ENCODE results near the gene SSBP4. TPM values are rescaled to one million over a fixed set of nuclear protein-coding genes. Genes with fewer than 3 reads are reported as not detected.

Gene SSBP4
- total and polyA plus RNA-seq, 2 experiments from 2014 or later = 151 to 180 TPM

GRCh38 chr19:18476507-18477041 lies 57.4 kb downstream of the SSBP4 start:
- H3K36me3 ChIP-seq = no peaks in the 10 kb centered on the region
- DNase-seq (ENCODE audit: low read depth in 1 of 2, low spot score in 1 of 2) = no peak
- H3K4me3 ChIP-seq = no peak overlapping the region
- no peak overlapping the region for H3K27ac ChIP-seq
- no peaks in the 10 kb centered on the region for H3K9me3 ChIP-seq (ENCODE audit: low read depth)
- TF ChIP-seq, protein P1, sequence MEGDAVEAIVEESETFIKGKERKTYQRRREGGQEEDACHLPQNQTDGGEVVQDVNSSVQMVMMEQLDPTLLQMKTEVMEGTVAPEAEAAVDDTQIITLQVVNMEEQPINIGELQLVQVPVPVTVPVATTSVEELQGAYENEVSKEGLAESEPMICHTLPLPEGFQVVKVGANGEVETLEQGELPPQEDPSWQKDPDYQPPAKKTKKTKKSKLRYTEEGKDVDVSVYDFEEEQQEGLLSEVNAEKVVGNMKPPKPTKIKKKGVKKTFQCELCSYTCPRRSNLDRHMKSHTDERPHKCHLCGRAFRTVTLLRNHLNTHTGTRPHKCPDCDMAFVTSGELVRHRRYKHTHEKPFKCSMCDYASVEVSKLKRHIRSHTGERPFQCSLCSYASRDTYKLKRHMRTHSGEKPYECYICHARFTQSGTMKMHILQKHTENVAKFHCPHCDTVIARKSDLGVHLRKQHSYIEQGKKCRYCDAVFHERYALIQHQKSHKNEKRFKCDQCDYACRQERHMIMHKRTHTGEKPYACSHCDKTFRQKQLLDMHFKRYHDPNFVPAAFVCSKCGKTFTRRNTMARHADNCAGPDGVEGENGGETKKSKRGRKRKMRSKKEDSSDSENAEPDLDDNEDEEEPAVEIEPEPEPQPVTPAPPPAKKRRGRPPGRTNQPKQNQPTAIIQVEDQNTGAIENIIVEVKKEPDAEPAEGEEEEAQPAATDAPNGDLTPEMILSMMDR (IDR thresholded peaks at IDR 0.05; ENCODE audit: low read depth, low read length) = no peak
- peaks cover 7% of the 10 kb centered on the region for H3K4me1 ChIP-seq (ENCODE audit: low read depth)
- H3K27me3 ChIP-seq = no peaks in the 10 kb centered on the region

DNA sequence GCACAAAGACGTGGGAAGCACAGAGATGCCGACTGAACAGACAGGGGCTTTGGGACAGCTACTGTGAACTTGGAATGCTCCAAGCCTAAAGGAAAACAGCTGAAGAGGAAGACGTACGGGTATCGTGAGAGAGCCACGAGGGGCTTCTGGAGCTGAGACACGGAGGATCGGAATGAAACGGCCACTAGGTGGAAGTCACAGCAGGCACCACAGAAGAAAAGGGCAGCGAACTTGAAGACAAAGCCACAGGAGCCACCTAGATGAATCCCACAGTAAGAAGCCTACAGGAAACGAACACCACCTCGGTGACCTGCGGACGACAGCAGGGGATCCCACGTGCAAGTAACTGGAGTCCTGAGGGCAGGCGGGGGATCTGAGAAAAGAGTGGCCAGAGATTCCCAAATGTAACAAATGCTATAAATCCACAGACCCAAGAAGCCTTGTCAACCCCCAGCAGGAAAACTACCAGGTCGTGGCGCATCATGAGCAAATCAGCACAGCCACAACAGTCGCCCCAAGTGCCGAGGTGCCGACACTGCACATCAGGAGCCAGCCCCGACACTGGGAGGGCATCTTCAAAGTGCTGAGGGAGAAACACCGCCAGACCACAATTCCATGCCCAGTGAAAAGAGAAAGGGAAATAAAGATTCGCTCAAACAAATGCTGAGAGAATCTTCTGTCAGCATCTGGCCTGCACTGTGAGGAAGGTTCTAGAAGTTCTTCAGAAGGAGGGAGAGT lies 58.0 kb downstream of the SSBP4 start:
- H3K9me3 ChIP-seq (ENCODE audit: low read depth) = no peaks in the 10 kb centered on the region
- H3K27me3 ChIP-seq = no peaks in the 10 kb centered on the region
- H3K36me3 ChIP-seq = no peaks in the 10 kb centered on the region
- TF ChIP-seq, protein P1 (IDR thresholded peaks at IDR 0.05; ENCODE audit: low read depth, low read length) = no peak
- no peak overlapping the region for H3K4me3 ChIP-seq
- H3K4me1 ChIP-seq (ENCODE audit: low read depth) = peaks cover 7% of the 10 kb centered on the region
- H3K27ac ChIP-seq = no peak overlapping the region
- no peak for DNase-seq (ENCODE audit: low read depth in 1 of 2, low spot score in 1 of 2)

GRCh38 chr19:18477974-18478373 lies 58.8 kb downstream of the SSBP4 start:
- Histone ChIP-seq H3K9me3 (ENCODE audit: low read depth) (no peaks in the 10 kb centered on the region), H3K27me3 (no peaks in the 10 kb centered on the region), H3K36me3 (no peaks in the 10 kb centered on the region), H3K4me1 (ENCODE audit: low read depth) (peaks cover 7% of the 10 kb centered on the region), H3K4me3 (no peak overlapping the region), H3K27ac (no peak overlapping the region)
- TF ChIP-seq, protein P1 (IDR thresholded peaks at IDR 0.05; ENCODE audit: low read depth, low read length) = no peak
- DNase-seq (ENCODE audit: low read depth in 1 of 2, low spot score in 1 of 2) = no peak

DNA sequence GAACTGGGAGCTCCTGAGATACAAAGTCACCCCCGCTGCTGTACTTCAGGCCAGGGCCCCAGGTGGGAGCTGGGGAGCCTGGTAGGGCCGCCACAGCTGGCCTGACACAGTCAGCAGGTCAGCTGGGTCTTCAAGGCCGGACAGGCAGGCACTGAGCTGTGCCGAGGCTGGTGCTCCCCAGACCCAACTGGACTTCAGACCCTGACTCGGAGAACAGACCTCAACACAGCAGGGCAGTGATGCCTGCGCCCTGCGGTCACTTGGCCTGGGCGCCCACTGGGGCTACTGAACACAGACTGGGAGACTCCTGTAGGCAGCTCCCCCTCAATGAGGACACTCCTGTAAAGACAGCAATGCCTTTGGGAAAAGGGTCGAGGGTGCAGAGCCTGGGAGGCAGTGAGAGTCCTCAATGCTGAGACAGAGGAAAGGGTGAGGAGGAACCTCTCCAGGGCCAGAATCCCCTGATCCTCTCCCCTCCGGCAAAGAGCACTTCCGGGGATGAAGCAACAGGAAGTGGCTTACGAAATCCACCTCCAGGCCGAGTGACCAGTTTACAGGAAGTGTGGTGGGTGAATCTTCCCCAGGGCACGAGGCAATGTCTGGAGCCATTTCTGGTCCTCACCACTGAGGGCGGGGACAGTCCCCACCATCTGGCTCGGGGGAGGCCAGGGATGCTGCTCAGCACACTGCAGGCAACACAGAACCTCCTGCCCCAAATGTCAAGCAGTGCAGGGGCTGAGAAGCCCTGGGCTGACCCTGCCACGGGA lies 59.5 kb downstream of the SSBP4 start:
- peak in 1 of 2 donors; percentile 92 for DNase-seq (ENCODE audit: low read depth in 1 of 2, low spot score in 1 of 2)
- Histone ChIP-seq H3K4me3 (no peak overlapping the region), H3K9me3 (ENCODE audit: low read depth) (no peaks in the 10 kb centered on the region), H3K36me3 (no peaks in the 10 kb centered on the region), H3K4me1 (ENCODE audit: low read depth) (peaks cover 7% of the 10 kb centered on the region), H3K27ac (no peak overlapping the region), H3K27me3 (no peaks in the 10 kb centered on the region)
- TF ChIP-seq, protein P1 (IDR thresholded peaks at IDR 0.05; ENCODE audit: low read depth, low read length) = no peak

GRCh38 chr19:18480006-18480691 lies 61.0 kb downstream of the SSBP4 start:
- peak in 1 of 2 donors; percentile 80 for DNase-seq (ENCODE audit: low read depth in 1 of 2, low spot score in 1 of 2)
- TF ChIP-seq, protein P1 (IDR thresholded peaks at IDR 0.05; ENCODE audit: low read depth, low read length) = no peak
- no peak overlapping the region for H3K4me3 ChIP-seq
- peaks cover 7% of the 10 kb centered on the region for H3K4me1 ChIP-seq (ENCODE audit: low read depth)
- H3K9me3 ChIP-seq (ENCODE audit: low read depth) = no peaks in the 10 kb centered on the region
- H3K27me3 ChIP-seq = no peaks in the 10 kb centered on the region
- H3K36me3 ChIP-seq = no peaks in the 10 kb centered on the region
- peak overlapping the region; percentile 65 for H3K27ac ChIP-seq

Data from cardiac muscle cell (in vitro differentiated cells and primary cell).